Activated CD4-positive, CD25-positive, alpha-beta regulatory T cell treated with anti-CD3 and anti-CD28 coated beads, Interleukin-2, amount 50 U/mL, for 16 hours (primary cell): ENCODE results near the gene RPL22.
"Not testable (repeated sequence)": the region's sequence is repeated elsewhere in the genome, so short reads cannot be mapped to it uniquely, and the experiment has no call there.

Experiments
- DNase-seq: peaks from one replicate; pipeline ENCODE4 v3.0.0-alpha.2; 2020; ENCODE audit warnings: low read depth, low spot score

Gene RPL22

DNA sequence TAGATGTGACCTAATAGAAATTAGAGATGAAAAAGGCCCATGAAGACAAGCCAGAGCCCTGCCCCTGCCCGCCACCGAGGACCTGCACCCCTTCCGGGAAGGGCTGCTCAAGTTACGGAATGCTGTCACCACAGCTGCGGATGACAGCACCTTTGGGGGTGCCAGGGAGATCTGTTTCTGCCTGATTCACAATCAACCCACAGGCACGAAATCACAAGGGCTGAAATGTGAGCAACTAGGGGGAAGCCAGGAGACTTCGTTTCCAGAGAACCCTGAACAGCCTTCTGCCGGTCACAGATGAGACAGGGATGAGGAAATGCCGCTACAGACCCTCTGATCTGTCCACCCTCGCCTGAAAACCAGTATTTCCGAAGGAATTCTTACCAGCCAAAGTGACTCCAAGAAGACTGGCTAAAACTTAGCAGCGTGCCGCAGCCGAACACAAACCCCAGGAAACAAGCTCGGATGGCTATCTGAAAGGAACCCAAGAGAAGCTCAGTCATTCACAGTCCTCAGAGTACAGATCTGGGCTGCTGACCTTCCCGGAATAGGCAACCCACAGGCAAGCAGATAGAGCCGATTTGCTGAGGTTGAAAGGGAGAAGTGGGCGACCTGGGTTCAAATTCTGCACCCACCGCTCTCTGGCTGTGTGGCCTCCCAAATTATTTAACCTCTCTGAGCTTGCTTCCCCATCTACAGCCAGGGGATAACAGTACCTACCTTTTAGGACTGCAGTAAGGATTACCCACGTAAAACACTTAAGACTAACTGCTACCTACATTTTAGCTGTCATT is 35.3 kb upstream of the RPL22 start:
- DNase-seq = no peak

DNA sequence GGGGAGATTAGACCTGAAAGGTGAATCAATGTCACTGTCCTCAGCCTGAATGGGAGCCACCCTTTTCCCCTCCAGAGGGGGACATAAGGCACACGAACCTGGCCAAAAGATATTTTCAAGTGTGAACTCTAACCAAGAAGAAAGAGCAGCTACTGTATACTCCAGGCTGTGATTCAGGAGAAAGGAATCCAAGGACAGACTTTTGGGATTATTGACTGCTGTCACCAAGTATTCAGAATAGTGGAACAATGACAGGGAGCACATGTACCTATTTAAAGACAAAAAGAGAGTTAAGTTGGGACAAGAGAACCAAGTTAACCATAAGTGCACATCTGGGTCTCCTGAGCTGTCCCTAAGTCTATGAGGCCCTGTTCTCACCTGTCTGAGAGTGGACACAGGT is 34.0 kb upstream of the RPL22 start:
- no peak for DNase-seq

DNA sequence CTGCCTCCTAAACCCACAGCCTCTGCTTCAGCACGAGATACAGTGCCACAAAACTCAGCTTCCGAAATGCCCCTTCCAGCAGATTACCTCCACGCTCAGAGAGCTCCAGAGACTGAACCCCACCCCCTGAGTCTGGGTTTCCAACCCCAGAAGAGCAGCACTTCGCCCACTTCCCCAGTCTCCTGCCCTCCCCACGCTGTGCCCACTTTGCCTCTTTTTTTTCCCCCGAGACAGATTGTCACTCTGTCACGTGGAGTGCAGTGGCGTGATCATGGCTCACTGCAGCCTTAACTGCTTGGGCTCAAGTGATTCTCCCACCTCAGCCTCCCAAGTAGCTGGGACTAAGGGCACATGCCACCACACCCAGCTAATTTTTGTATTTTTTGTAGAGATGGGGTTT is 26.3 kb upstream of the RPL22 start:
- no peak for DNase-seq

DNA sequence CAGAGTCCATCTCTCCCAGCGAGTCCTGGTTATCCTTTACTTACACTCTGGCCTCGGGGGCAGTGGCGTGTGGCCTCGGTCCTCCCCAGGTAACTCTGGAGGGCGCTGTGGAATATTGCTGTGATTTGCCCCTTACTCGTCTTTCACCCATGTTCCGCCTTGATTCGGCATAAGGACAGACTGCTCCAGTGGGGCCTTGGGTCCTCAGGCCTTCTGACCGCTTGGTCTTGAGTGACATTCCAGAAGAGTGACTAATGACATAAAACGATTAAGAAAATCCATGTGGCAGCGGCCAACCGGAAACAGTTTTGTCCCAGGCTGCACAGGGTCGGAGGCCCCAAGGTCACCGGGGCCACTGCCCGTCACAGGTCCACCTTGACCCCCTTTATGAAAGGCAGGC is 25.3 kb upstream of the RPL22 start:
- DNase-seq = no peak

DNA sequence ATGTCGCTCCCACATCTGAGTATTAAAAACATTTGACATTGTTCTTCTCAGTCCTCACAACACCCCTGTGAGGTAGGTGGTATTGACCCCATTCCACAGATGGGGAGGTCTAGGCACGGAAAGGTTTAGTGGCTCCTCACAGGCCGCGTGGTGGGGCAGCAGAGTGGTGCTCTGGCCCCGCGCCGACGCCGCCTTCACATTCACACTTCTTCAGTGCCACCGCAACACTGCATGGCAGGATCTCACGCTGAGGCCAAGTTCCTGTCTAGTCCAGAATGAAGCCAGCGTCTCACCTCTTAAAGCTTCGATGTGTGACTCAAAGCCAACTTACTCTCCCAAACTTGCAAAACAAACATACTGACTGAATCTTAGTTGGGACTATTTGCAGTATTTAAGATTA is 24.2 kb upstream of the RPL22 start:
- DNase-seq = no peak

- DNase-seq = no peak
Measured at GRCh38 chr1:6222636-6223035, 23.2 kb upstream of the RPL22 start.

- no peak for DNase-seq
Measured at GRCh38 chr1:6221210-6221784, 21.9 kb upstream of the RPL22 start.

GRCh38 chr1:6220236-6220635 is 20.8 kb upstream of the RPL22 start:
- DNase-seq = no peak

- not testable (repeated sequence) for DNase-seq
Measured at GRCh38 chr1:6219641-6220040, 20.2 kb upstream of the RPL22 start.

DNA sequence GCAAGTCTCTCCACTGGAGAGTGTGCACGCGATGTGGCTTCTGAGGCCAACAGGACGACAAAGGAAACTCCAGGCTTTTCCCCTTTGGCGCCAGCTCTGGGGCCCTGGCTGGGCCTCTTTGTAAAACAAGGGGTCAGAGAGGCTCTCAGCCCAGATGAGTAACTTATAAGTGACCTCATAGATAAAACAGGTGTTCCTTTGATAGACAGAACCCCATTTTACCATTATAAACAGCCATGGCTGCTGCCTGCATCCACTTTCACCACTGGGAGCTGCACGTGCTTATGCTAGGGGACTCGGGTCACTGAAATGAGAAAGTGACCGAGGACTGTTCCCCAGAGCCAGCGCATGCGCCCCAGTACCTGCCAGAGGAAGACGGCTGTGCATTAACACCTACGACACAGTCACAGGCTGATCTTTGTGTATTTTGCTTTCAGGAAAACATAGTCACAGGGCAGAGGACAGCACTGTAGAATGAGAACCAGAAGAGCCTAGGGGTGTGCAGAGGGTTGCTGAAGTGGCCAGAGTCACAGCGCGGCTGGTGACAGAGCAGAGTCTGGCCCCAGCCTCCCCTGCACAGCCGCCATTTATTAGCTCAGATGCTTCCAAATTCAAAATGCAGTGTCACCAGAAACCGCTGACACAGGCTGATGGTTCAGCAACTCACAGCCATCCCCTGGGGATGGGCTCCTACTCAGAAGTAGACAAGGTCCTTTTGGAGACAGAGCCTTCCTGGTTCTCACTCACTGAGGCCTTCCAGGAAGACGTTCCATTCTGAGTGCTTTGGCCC is 19.2 kb upstream of the RPL22 start:
- DNase-seq = no peak

GRCh38 chr1:6212193-6212959 is 13.0 kb upstream of the RPL22 start:
- DNase-seq = no peak

GRCh38 chr1:6211731-6212130 is 12.3 kb upstream of the RPL22 start:
- no peak for DNase-seq

DNA sequence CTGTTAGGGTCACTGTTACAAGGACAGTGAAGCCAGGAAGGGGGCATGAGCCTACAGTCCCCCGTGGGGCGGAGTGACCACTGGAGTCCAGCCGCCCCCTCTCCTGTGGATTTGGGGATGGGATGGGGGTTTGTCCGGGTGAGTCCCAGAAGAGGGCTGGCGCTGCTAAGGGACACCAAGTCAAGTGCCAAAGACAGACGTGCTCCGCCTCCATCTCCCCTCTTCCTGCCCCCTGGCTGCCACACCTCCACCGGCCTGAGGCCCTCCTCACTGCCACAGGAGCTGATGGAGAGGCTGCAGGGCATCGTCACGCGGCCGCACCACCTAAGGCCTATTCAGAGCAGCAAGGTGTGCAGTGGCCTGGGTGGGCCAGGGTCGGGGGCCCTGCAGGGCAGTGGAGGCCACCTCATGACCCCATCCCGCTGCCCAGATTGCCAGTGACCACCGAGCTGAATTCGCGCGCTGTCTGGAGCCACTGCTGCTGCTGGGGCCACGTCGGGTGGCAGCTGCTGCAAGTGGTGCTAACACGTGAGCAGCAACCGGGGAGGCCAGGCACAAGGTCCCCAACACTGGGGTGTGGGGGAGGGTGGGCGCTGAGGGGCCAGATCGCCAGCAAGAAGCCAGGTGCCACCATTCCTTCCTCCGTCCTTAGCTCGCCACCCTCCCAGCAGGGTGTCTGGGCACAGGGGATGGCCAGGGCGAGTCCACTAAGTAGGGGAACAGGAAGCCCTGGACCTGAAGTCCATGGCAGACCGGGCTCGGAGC is 11.4 kb upstream of the RPL22 start:
- no peak for DNase-seq

- no peak for DNase-seq
Measured at GRCh38 chr1:6209661-6210580, 10.5 kb upstream of the RPL22 start.

DNA sequence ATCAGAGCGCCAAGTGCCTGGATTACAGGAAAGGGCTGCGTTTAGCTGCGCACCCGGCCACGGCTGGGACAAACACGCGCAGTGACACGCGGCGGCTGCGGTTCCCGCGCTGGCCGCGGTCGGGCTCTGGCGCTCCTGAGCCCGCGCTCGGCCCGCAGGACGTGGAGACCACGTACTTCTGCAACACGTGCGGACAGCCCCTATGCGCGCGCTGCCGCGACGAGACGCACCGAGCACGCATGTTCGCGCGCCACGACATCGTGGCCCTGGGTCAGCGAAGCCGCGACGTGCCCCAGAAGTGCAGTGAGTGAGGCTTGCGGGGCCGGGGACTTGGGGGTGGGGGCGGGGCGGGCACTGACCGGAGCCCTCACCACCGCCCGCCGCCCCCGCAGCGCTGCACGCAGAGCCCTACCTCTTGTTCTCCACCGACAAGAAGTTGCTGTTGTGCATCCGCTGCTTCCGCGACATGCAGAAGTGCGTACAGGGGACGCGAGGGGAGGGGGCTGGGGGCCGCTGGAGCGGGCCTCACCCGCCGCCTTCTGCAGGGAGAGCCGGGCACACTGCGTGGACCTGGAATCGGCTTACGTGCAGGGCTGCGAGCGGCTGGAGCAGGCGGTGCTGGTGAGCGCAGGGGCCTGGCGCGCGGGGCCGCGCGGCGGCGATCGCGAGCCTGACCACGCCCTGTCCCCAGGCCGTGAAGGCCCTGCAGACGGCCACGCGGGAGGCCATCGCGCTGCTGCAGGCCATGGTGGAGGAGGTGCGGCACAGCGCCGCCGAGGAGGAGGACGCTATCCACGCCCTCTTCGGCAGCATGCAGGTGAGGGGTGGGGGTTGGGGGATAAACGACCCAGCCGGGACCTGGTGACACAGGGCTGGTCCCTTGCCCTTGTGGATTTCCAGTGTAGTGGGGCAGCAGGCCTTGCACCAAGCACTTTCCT is 9.6 kb upstream of the RPL22 start:
- no peak for DNase-seq

DNA sequence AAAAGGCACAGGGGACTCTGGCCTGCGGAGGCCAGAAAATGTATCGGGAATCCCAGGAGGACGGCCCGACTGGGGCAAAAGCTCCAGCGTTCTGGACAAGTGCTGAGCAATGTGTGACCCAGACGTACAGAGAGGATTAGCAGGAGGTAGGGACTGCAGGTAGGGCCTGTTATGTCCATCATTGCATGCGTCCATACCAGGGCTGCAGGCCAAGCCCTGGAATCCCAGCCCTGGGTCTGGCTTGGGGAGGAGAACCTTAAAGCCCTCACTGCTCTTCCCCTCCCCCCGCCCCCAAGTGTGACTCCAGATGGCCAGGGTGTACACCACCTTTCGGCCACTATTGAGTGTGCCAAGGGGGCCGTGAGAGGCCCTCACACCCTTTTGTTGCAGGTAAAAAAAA is 8.5 kb upstream of the RPL22 start:
- DNase-seq = no peak

DNA sequence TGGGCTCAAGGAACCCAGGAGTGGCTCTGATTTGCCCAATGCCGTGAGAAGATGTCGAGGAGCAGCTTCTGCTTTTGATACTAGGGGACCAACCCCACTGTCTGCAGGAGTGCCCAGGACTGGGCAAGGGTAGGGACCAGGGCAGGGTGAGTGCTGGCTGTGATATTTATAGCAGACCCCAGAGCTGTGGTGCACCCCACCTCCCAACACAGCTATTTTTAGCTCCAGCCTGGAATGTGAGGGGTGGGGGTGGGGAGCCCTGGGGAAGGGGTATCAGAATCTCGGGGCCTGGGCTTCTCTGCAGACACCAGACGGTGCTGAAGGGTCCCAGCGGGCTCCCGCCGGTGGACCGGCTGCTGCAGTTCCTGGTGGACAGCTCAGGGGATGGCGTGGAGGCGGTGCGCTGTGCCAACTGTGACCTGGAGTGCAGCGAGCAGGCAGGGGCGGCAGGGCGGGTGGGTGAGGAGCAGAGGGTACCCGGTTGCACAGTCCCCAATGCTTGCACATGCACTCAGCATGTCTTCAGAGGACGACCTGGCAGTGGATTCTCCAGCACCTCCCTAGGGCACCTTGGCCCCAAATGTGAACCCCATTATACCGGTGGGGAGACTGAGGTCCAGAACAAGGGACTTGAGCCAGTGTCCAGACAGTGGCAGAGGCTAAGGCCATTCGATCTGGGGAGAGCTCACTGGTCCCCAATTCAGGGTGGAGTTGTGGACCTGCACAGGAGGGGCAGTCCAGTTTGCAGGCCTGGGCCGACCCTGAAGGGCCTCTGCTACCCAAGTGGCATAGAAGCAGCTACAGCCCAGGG is 7.9 kb upstream of the RPL22 start:
- no peak for DNase-seq

- DNase-seq = no peak
Measured at GRCh38 chr1:6206520-6206855, 7.1 kb upstream of the RPL22 start.
